B cell (primary cell): ENCODE measurements around the gene ADAP2. TPM values are rescaled to one million over a fixed set of nuclear protein-coding genes. Genes with fewer than 3 reads are reported as not detected.

Source experiments
- ATAC-seq: fragments of 200-7000 bp; cut with Tn5 transposase; one replicate; pipeline ENCODE4 v1.10.0; 2021; ENCODE audit warnings: low read depth, mild to moderate bottlenecking, moderate number of reproducible peaks, moderate library complexity
- CTCF ChIA-PET: fragments of 350-600 bp; sonication (Branson Sonifier 250); formaldehyde crosslinking; loops from one replicate; lab custom pipeline; 2021; ENCODE audit warnings: antibody characterized with exemption, inconsistent platforms; lab: Charles Lee
- POLR2A ChIA-PET: fragments of 350-600 bp; sonication (Branson Sonifier 250); formaldehyde crosslinking; loops from one replicate; lab custom pipeline; 2021; ENCODE audit warnings: antibody characterized with exemption; lab: Charles Lee
- DNase-seq: peaks from one replicate; pipeline ENCODE4 v3.0.0; 2013
- H2AFZ ChIP-seq: 2 replicates; pipeline ENCODE4 v1.6.1; 2012; ENCODE audit warnings: mild to moderate bottlenecking, low read depth, low read length; ENCODE audit not compliant: insufficient read depth, poor library complexity, severe bottlenecking
- H3K27ac ChIP-seq, 2 donors: 1 replicate in 1 of 2; 2 replicates in 1 of 2; pipeline ENCODE4 v1.5.1; 2012 to 2013; ENCODE audit warnings: low read length in 2 of 2, mild to moderate bottlenecking in 2 of 2, moderate library complexity in 1 of 2
- H3K27me3 ChIP-seq, 4 experiments: fragments of 200-600 bp in 1 of 4; sonication (generic) in 1 of 4; replicated peaks in 1 of 4; 1 replicate in 2 of 4; 2 replicates in 2 of 4; pipeline versions ENCODE4 v1.6.1 to v1.7.0; 2013 to 2016; ENCODE audit warnings: low read length in 3 of 4, mild to moderate bottlenecking in 2 of 4, mixed read lengths in 1 of 4, moderate library complexity in 1 of 4; ENCODE audit not compliant: insufficient read depth in 4 of 4, control insufficient read depth in 3 of 4; ENCODE audit errors: control extremely low read depth in 1 of 4
- H3K36me3 ChIP-seq, 2 experiments: replicated peaks in 1 of 2; 1 replicate in 1 of 2; 2 replicates in 1 of 2; pipeline versions ENCODE4 v1.6.1 to v1.7.1; 2013; ENCODE audit warnings: low read length in 1 of 2; ENCODE audit not compliant: insufficient read depth in 2 of 2, control insufficient read depth in 1 of 2; ENCODE audit errors: control extremely low read depth in 1 of 2, extremely low read depth in 1 of 2
- H3K4me1 ChIP-seq, 2 donors: fragments of 200-600 bp in 1 of 2; sonication (generic) in 1 of 2; 1 replicate in 1 of 2; 2 replicates in 1 of 2; pipeline versions ENCODE4 v1.5.1 to v1.6.1; 2013 to 2017; ENCODE audit warnings: low read length in 2 of 2; ENCODE audit not compliant: control insufficient read depth in 2 of 2, insufficient read depth in 2 of 2
- H3K4me2 ChIP-seq: replicated peaks from 2 replicates; pipeline ENCODE3; 2012; ENCODE audit warnings: mild to moderate bottlenecking, low read depth, low read length; ENCODE audit not compliant: poor library complexity, severe bottlenecking
- H3K4me3 ChIP-seq, 5 experiments: fragments of 200-600 bp in 1 of 5; sonication (generic) in 1 of 5; 1 replicate in 3 of 5; 2 replicates in 2 of 5; pipeline versions ENCODE4 v1.5.1 to v1.7.0; 2011 to 2016; ENCODE audit warnings: low read length in 4 of 5, mild to moderate bottlenecking in 4 of 5, low read depth in 2 of 5, control low read depth in 1 of 5, moderate library complexity in 1 of 5; ENCODE audit not compliant: insufficient read depth in 1 of 5; ENCODE audit errors: control extremely low read depth in 1 of 5, extremely low read depth in 1 of 5
- H3K79me2 ChIP-seq: fragments of 200-600 bp; sonication (generic); one replicate; pipeline ENCODE4 v1.6.0; 2016; ENCODE audit warnings: low read length; ENCODE audit not compliant: control insufficient read depth, insufficient read depth
- H3K9ac ChIP-seq: fragments of 200-600 bp; sonication (generic); 2 replicates; pipeline ENCODE4 v1.6.1; 2017; ENCODE audit warnings: mild to moderate bottlenecking, low read length, moderate library complexity
- H3K9me3 ChIP-seq, 3 donors: one replicate each; pipeline versions ENCODE4 v1.6.1 to v1.7.1; 2013; ENCODE audit warnings: low read length in 2 of 3; ENCODE audit not compliant: control insufficient read depth in 2 of 3, insufficient read depth in 1 of 3; ENCODE audit errors: control extremely low read depth in 1 of 3
- H4K20me1 ChIP-seq: 2 replicates; pipeline ENCODE4 v1.6.0; 2012; ENCODE audit warnings: mild to moderate bottlenecking, low read length; ENCODE audit not compliant: insufficient read depth, control insufficient read depth, poor library complexity, severe bottlenecking
- H3K27ac Mint-ChIP-seq: one replicate; pipeline ENCODE4 v1.8.0; 2021; ENCODE audit warnings: mixed read lengths
- H3K27me3 Mint-ChIP-seq: one replicate; pipeline ENCODE4 v1.8.0; 2021; ENCODE audit warnings: mixed read lengths
- H3K4me1 Mint-ChIP-seq: one replicate; pipeline ENCODE4 v1.8.0; 2021; ENCODE audit warnings: mixed read lengths
- H3K4me3 Mint-ChIP-seq: one replicate; pipeline ENCODE4 v1.8.0; 2021; ENCODE audit warnings: mixed read lengths
- H3K9me3 Mint-ChIP-seq: one replicate; pipeline ENCODE4 v1.8.0; 2022; ENCODE audit warnings: mixed read lengths; ENCODE audit not compliant: insufficient read depth
- EZH2 ChIP-seq: IDR thresholded peaks from 2 replicates; pipeline ENCODE4 v1.6.1; 2012; ENCODE audit warnings: borderline replicate concordance, low read depth, mild to moderate bottlenecking, moderate library complexity, low read length; ENCODE audit not compliant: insufficient read depth, poor library complexity, severe bottlenecking
- WGBS: methylation state at CpG from one replicate; pipeline ENCODE4 v1.1.5; 2013; ENCODE audit warnings: missing lambda C conversion rate; ENCODE audit not compliant: insufficient coverage; 5-methylcytosine and 5-hydroxymethylcytosine counted together
- intact Hi-C: fragments of 100-400 bp; cut with micrococcal nuclease; formaldehyde crosslinking; loops from one replicate; pipeline ENCODE4 v1.10.0; 2022
- polyA plus RNA-seq: library from polyadenylated mRNA; depleted of rRNA; stranded (reverse); fragments of >200 nt; gene quantifications from 2 replicates; pipeline ENCODE4 v1.2.3, GENCODE V29; 2012
- total RNA-seq, 2 donors: library from RNA; stranded (reverse); fragments of 120-200 nt in 1 of 2; gene quantifications; 1 replicate in 1 of 2; 2 replicates in 1 of 2; pipeline versions ENCODE4 v1.2.3 to v1.2.4, GENCODE V29; 2013 to 2022
- TF ChIP-seq, protein P1 (sequence below): fragments of 200-600 bp; IDR thresholded peaks from one replicate; pipeline ENCODE4 v1.8.0; 2022; ENCODE audit warnings: antibody characterized with exemption, mild to moderate bottlenecking

Gene ADAP2
- total and polyA plus RNA-seq, 2 donors (not counting 1 experiment from before 2014, with no cell fraction given), result 8.5 to 14.6 TPM

DNA sequence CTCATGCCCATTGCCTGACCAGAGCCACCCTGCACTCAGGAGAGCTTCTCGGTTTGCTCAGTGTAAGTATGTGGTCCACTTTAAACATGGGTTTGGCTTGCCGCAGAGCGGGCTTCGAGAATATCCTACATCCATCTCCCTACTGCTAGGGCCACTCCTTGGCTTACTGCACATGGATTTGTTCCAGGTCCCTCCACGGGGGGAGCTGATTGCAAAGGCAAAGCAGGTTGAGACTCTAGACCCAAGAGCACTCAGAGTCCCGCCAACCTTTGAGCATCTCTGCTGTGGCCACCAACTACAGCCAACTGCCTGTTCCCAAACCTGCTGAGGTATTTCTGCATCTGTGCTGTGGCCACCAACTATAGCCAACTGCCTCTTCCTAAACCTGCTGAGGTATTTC, 75.5 kb downstream of the ADAP2 start:
- H3K27me3 Mint-ChIP-seq, result no peaks in the 10 kb centered on the region
- no peak overlapping the region for H3K4me3 Mint-ChIP-seq
- H3K27ac ChIP-seq, result no peak overlapping the region
- no peak overlapping the region for H3K4me3 ChIP-seq
- POLR2A ChIA-PET, result no interaction called here
- no peaks in the 10 kb centered on the region for H3K4me1 Mint-ChIP-seq
- ATAC-seq (no peak), DNase-seq (no peak)
- no peaks in the 10 kb centered on the region for H4K20me1 ChIP-seq
- intact Hi-C loops, result no loop called here
- no peaks in the 10 kb centered on the region for H3K27me3 ChIP-seq
- H3K36me3 ChIP-seq, result peaks cover 15 to 44% of the 10 kb centered on the region in 2 experiments
- H3K4me1 ChIP-seq, result no peaks in the 10 kb centered on the region
- CTCF ChIA-PET, result interaction anchor here (1.0 kb wide), 1 partner anchor 11 kb away, joined by 4 read pairs; no protein-coding TSS in a partner anchor
- no peaks in the 10 kb centered on the region for H3K79me2 ChIP-seq
- no peak overlapping the region for H3K4me2 ChIP-seq
- no peak overlapping the region for H2AFZ ChIP-seq
- no peaks in the 10 kb centered on the region for H3K9me3 ChIP-seq
- TF ChIP-seq, protein P1, sequence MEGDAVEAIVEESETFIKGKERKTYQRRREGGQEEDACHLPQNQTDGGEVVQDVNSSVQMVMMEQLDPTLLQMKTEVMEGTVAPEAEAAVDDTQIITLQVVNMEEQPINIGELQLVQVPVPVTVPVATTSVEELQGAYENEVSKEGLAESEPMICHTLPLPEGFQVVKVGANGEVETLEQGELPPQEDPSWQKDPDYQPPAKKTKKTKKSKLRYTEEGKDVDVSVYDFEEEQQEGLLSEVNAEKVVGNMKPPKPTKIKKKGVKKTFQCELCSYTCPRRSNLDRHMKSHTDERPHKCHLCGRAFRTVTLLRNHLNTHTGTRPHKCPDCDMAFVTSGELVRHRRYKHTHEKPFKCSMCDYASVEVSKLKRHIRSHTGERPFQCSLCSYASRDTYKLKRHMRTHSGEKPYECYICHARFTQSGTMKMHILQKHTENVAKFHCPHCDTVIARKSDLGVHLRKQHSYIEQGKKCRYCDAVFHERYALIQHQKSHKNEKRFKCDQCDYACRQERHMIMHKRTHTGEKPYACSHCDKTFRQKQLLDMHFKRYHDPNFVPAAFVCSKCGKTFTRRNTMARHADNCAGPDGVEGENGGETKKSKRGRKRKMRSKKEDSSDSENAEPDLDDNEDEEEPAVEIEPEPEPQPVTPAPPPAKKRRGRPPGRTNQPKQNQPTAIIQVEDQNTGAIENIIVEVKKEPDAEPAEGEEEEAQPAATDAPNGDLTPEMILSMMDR, result no peak
- no peak for TF ChIP-seq EZH2
- H3K9ac ChIP-seq, result no peak overlapping the region
- no peak overlapping the region for H3K27ac Mint-ChIP-seq
- 94% methylated on average over 6 of the region's 6 CpGs for WGBS
- no peaks in the 10 kb centered on the region for H3K9me3 Mint-ChIP-seq

DNA sequence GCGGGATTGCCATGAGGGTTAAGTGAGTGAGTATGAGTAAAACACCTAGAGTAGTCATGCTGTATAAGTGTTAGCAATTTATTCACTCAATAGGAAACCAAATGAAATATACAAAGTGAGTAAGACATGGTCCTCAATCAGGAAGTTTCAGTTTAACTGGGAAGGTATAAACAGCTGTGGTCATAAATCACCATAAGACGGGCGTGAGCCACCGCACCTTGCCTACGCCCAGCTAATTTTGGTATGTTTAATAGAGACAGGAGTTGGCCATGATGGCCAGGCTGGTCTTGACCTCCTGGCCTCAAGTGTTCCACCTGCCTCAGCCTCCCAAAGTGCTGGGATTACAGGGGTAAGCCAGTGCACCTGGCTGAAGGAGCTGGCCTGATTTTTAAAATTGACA, 76.1 kb downstream of the ADAP2 start:
- Histone ChIP-seq H4K20me1 (no peaks in the 10 kb centered on the region), H3K9ac (no peak overlapping the region), H2AFZ (no peak overlapping the region), H3K79me2 (no peaks in the 10 kb centered on the region), H3K4me2 (no peak overlapping the region), H3K4me3 (no peak overlapping the region), H3K4me1 (no peaks in the 10 kb centered on the region), H3K36me3 (peaks cover 15 to 47% of the 10 kb centered on the region in 2 experiments), H3K27ac (no peak overlapping the region), H3K27me3 (no peaks in the 10 kb centered on the region), H3K9me3 (no peaks in the 10 kb centered on the region)
- DNase-seq (no peak), ATAC-seq (no peak)
- WGBS, result 100% methylated on average over 4 of the region's 5 CpGs
- Mint-ChIP-seq H3K27ac (no peak overlapping the region), H3K4me1 (no peaks in the 10 kb centered on the region), H3K27me3 (no peaks in the 10 kb centered on the region), H3K9me3 (no peaks in the 10 kb centered on the region), H3K4me3 (no peak overlapping the region)
- intact Hi-C loops, result no loop called here
- TF ChIP-seq, protein P1, result no peak
- no peak for TF ChIP-seq EZH2
- ChIA-PET POLR2A (no interaction called here), CTCF (interaction anchor here (1.0 kb wide), 1 partner anchor 219 kb away, joined by 3 read pairs; no protein-coding TSS in a partner anchor)
